ENCODE data around the gene TUBA4B.

- TF ChIP-seq POLR2A (IDR thresholded peaks at IDR 0.05): no peak
- no peak for TF ChIP-seq CTCF (IDR thresholded peaks at IDR 0.05)
- TF ChIP-seq EP300 (IDR thresholded peaks at IDR 0.05): no peak
Measured at GRCh38 chr2:219228041-219228910, 24.8 kb upstream of the TUBA4B start.

Measured in tibial nerve (tissue), 4 donors.